ENCODE data around the gene GNRHR. TPM values are rescaled to one million over a fixed set of nuclear protein-coding genes. Genes with fewer than 3 reads are reported as not detected.

The GNRHR gene
- polyA plus RNA-seq, 1 experiment = not detected

DNA sequence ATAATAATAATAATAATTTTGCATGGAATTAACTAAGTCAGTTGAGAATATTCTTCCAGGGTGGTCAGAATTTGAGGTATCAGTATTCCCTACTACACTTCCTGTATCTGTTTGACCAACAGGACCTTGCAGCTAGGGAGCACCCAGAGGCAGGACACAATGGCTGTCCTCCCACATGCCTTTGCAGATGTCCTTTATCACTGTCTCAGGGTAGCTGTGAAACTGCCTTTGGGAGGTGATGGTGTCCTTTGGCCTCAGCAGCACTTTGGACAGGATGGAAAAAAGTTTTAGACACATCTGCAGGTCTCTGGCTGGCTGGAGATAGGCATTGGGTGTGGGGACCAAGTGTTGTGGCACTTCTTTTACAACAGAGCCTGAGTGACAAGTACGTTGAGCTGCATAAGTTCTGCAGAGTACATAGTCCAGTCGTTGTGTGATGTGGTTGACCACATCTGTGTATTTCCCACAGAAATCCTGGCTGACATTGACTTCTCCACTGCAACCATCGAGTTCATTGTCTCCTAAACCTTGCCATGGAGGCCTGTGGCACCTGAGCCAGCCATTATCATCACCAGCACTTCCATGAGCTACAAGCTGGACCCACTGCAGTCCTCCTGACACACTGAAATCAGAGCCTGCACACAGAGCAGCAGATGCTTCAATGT lies 34.1 kb downstream of the GNRHR start:
- no peak for TF ChIP-seq CTCF (IDR thresholded peaks at IDR 0.05; ENCODE audit: low read depth, low read length)
- H3K9me3 ChIP-seq (ENCODE audit: control insufficient read depth, insufficient read depth, low read length) = no peaks in the 10 kb centered on the region; the same call in 1 of the 2 replicates
- H3K27ac ChIP-seq (ENCODE audit: low read depth, low read length) = no peak overlapping the region
- CTCF ChIA-PET = interaction anchor here (3.6 kb wide), 1 partner anchor 26 kb away, joined by 28 read pairs; no protein-coding TSS in a partner anchor
- no peak overlapping the region for H3K4me3 ChIP-seq (ENCODE audit: low read depth, low read length)
- POLR2A ChIA-PET = no interaction called here
- no peak for DNase-seq (ENCODE audit: low read depth, low spot score)
- H3K27me3 ChIP-seq (ENCODE audit: control insufficient read depth, insufficient read depth, low read length) = no peaks in the 10 kb centered on the region

GRCh38 chr4:67718848-67719247 lies 35.3 kb downstream of the GNRHR start:
- H3K9me3 ChIP-seq (ENCODE audit: control insufficient read depth, insufficient read depth, low read length) = no peaks in the 10 kb centered on the region; the same call in 1 of the 2 replicates
- H3K4me3 ChIP-seq (ENCODE audit: low read depth, low read length) = no peak overlapping the region
- TF ChIP-seq CTCF (IDR thresholded peaks at IDR 0.05; ENCODE audit: low read depth, low read length) = no peak
- H3K27me3 ChIP-seq (ENCODE audit: control insufficient read depth, insufficient read depth, low read length) = no peaks in the 10 kb centered on the region
- DNase-seq (ENCODE audit: low read depth, low spot score) = no peak
- ChIA-PET POLR2A (no interaction called here), CTCF (no interaction called here)
- no peak overlapping the region for H3K27ac ChIP-seq (ENCODE audit: low read depth, low read length)

- no peak for TF ChIP-seq CTCF (IDR thresholded peaks at IDR 0.05; ENCODE audit: low read depth, low read length)
- Histone ChIP-seq H3K27me3 (ENCODE audit: control insufficient read depth, insufficient read depth, low read length) (no peaks in the 10 kb centered on the region), H3K9me3 (ENCODE audit: control insufficient read depth, insufficient read depth, low read length) (no peaks in the 10 kb centered on the region; the same call in 1 of the 2 replicates), H3K27ac (ENCODE audit: low read depth, low read length) (no peak overlapping the region), H3K4me3 (ENCODE audit: low read depth, low read length) (no peak overlapping the region)
- no peak for DNase-seq (ENCODE audit: low read depth, low spot score)
- ChIA-PET POLR2A (no interaction called here), CTCF (interaction anchor here (0.9 to 1.0 kb wide), 2 partner anchors 17 to 29 kb away, joined by 3 read pairs; no protein-coding TSS in a partner anchor)
Measured at GRCh38 chr4:67717586-67717985, 36.6 kb downstream of the GNRHR start.

GRCh38 chr4:67714955-67715354 lies 39.2 kb downstream of the GNRHR start:
- Histone ChIP-seq H3K27me3 (ENCODE audit: control insufficient read depth, insufficient read depth, low read length) (no peaks in the 10 kb centered on the region), H3K27ac (ENCODE audit: low read depth, low read length) (no peak overlapping the region), H3K4me3 (ENCODE audit: low read depth, low read length) (no peak overlapping the region), H3K9me3 (ENCODE audit: control insufficient read depth, insufficient read depth, low read length) (no peaks in the 10 kb centered on the region; the same call in 1 of the 2 replicates)
- no peak for DNase-seq (ENCODE audit: low read depth, low spot score)
- CTCF ChIA-PET = interaction anchor here (0.7 to 2.0 kb wide), 5 partner anchors 9 to 34 kb away, joined by 3 to 9 read pairs (median 3); partner anchors contain the start of gene UBA6
- no peak for TF ChIP-seq CTCF (IDR thresholded peaks at IDR 0.05; ENCODE audit: low read depth, low read length)
- POLR2A ChIA-PET = no interaction called here

- no peaks in the 10 kb centered on the region for H3K27me3 ChIP-seq (ENCODE audit: control insufficient read depth, insufficient read depth, low read length)
- CTCF ChIA-PET = interaction anchor here (1.7 to 2.0 kb wide), 2 partner anchors 13 to 32 kb away, joined by 7 to 9 read pairs; partner anchors contain the start of gene UBA6
- POLR2A ChIA-PET = no interaction called here
- TF ChIP-seq CTCF (IDR thresholded peaks at IDR 0.05; ENCODE audit: low read depth, low read length) = no peak
- no peak for DNase-seq (ENCODE audit: low read depth, low spot score)
- no peaks in the 10 kb centered on the region; the same call in 1 of the 2 replicates for H3K9me3 ChIP-seq (ENCODE audit: control insufficient read depth, insufficient read depth, low read length)
- H3K4me3 ChIP-seq (ENCODE audit: low read depth, low read length) = no peak overlapping the region
- H3K27ac ChIP-seq (ENCODE audit: low read depth, low read length) = no peak overlapping the region
Measured at GRCh38 chr4:67714248-67714583, 40.0 kb downstream of the GNRHR start.
